DND-41 (cell line): Measurements from ENCODE around the gene CER1.

ENCODE experiments used
- ATAC-seq: fragments of 200-7000 bp; cut with Tn5 transposase; 3 replicates; pipeline ENCODE4 v1.9.1; 2021; ENCODE audit warnings: low read depth; ENCODE audit not compliant: insufficient read depth
- DNase-seq: peaks from one replicate; pipeline ENCODE4 v3.0.0-alpha.2; 2020
- H2AFZ ChIP-seq: 2 replicates; pipeline ENCODE4 v1.6.0; 2012; ENCODE audit warnings: low read depth, low read length
- H3K27ac ChIP-seq: 2 replicates; pipeline ENCODE4 v1.5.1; 2012; ENCODE audit warnings: low read length, inconsistent platforms
- H3K27me3 ChIP-seq: fragments of 200-600 bp; sonication (generic); 2 replicates; pipeline ENCODE4 v1.6.0; 2012; ENCODE audit warnings: low read length, mild to moderate bottlenecking, inconsistent platforms; ENCODE audit not compliant: insufficient read depth, poor library complexity
- H3K36me3 ChIP-seq: 2 replicates; pipeline ENCODE4 v1.5.1; 2012; ENCODE audit warnings: low read length, inconsistent platforms; ENCODE audit not compliant: insufficient read depth
- H3K4me1 ChIP-seq: 2 replicates; pipeline ENCODE4 v1.5.1; 2012; ENCODE audit warnings: mild to moderate bottlenecking, low read length; ENCODE audit not compliant: insufficient read depth
- H3K4me2 ChIP-seq: 2 replicates; pipeline ENCODE4 v1.6.0; 2012; ENCODE audit warnings: mild to moderate bottlenecking, moderate library complexity, low read length, inconsistent platforms; ENCODE audit not compliant: insufficient read depth
- H3K4me3 ChIP-seq, 2 experiments: fragments of 200-600 bp in 1 of 2; shearing (Covaris generic) in 1 of 2; 2 replicates each; pipeline ENCODE4 v1.5.1; 2012 to 2016; ENCODE audit warnings: inconsistent platforms in 2 of 2, low read length in 2 of 2, mild to moderate bottlenecking in 2 of 2, low read depth in 1 of 2, moderate library complexity in 1 of 2
- H3K79me2 ChIP-seq: 2 replicates; pipeline ENCODE4 v1.6.0; 2012; ENCODE audit warnings: low read length, inconsistent platforms; ENCODE audit not compliant: insufficient read depth
- H3K9ac ChIP-seq: 2 replicates; pipeline ENCODE4 v1.6.0; 2012; ENCODE audit warnings: low read depth, mild to moderate bottlenecking, inconsistent platforms, low read length, moderate library complexity
- H3K9me3 ChIP-seq: 2 replicates; pipeline ENCODE4 v1.5.1; 2012; ENCODE audit warnings: low read length, moderate library complexity, mild to moderate bottlenecking, inconsistent platforms; ENCODE audit not compliant: insufficient read depth, severe bottlenecking
- H4K20me1 ChIP-seq: 2 replicates; pipeline ENCODE4 v1.6.0; 2012; ENCODE audit warnings: low read length; ENCODE audit not compliant: insufficient read depth
- CTCF ChIP-seq: IDR thresholded peaks from 2 replicates; pipeline ENCODE4 v1.5.1; 2012; ENCODE audit warnings: borderline replicate concordance, low read length, moderate library complexity, mild to moderate bottlenecking; ENCODE audit not compliant: poor library complexity, severe bottlenecking; ENCODE audit errors: extremely low read depth
- EZH2 ChIP-seq: IDR thresholded peaks from 3 replicates; pipeline ENCODE4 v1.6.1; 2012; ENCODE audit warnings: borderline replicate concordance, low read depth, mild to moderate bottlenecking, moderate library complexity, low read length, inconsistent platforms; ENCODE audit not compliant: severe bottlenecking

CER1 gene

GRCh38 chr9:14768405-14769229 lies 46.1 kb upstream of the CER1 start:
- Histone ChIP-seq H3K9ac (no peak overlapping the region), H3K9me3 (no peaks in the 10 kb centered on the region), H3K4me2 (no peak overlapping the region), H3K4me3 (no peak overlapping the region), H3K79me2 (no peaks in the 10 kb centered on the region), H4K20me1 (no peaks in the 10 kb centered on the region), H3K27ac (no peak overlapping the region), H3K4me1 (no peaks in the 10 kb centered on the region), H3K27me3 (no peaks in the 10 kb centered on the region), H2AFZ (no peak overlapping the region), H3K36me3 (no peaks in the 10 kb centered on the region)
- ATAC-seq: 0 out of 3 replicates have a peak, but pooled peaks have one; percentile 35
- TF ChIP-seq CTCF: peak; percentile 71
- TF ChIP-seq EZH2: no peak
- DNase-seq: peak; percentile 7

GRCh38 chr9:14766299-14766698 lies 43.8 kb upstream of the CER1 start:
- DNase-seq: no peak
- H3K27me3 ChIP-seq: no peaks in the 10 kb centered on the region
- no peak overlapping the region for H3K27ac ChIP-seq
- H2AFZ ChIP-seq: no peak overlapping the region
- no peaks in the 10 kb centered on the region for H3K9me3 ChIP-seq
- H3K4me2 ChIP-seq: no peak overlapping the region
- no peak overlapping the region for H3K4me3 ChIP-seq
- ATAC-seq: no peak
- H3K36me3 ChIP-seq: no peaks in the 10 kb centered on the region
- TF ChIP-seq CTCF (no peak), EZH2 (no peak)
- H3K4me1 ChIP-seq: no peaks in the 10 kb centered on the region
- no peaks in the 10 kb centered on the region for H4K20me1 ChIP-seq
- no peaks in the 10 kb centered on the region for H3K79me2 ChIP-seq
- no peak overlapping the region for H3K9ac ChIP-seq

GRCh38 chr9:14761584-14761983 lies 39.1 kb upstream of the CER1 start:
- H3K4me2 ChIP-seq: no peak overlapping the region
- TF ChIP-seq CTCF (no peak), EZH2 (no peak)
- no peaks in the 10 kb centered on the region for H3K79me2 ChIP-seq
- H4K20me1 ChIP-seq: no peaks in the 10 kb centered on the region
- no peak overlapping the region for H3K9ac ChIP-seq
- DNase-seq: no peak
- H3K27ac ChIP-seq: no peak overlapping the region
- no peaks in the 10 kb centered on the region for H3K36me3 ChIP-seq
- no peaks in the 10 kb centered on the region for H3K9me3 ChIP-seq
- H3K4me3 ChIP-seq: no peak overlapping the region
- no peak overlapping the region for H2AFZ ChIP-seq
- no peaks in the 10 kb centered on the region for H3K4me1 ChIP-seq
- no peaks in the 10 kb centered on the region for H3K27me3 ChIP-seq
- no peak for ATAC-seq
